HCT116 (cell line): ENCODE measurements around the gene TTC19.

Source experiments
- CBX3 ChIP-seq: IDR thresholded peaks from 2 replicates; pipeline ENCODE4 v1.6.1; 2012; ENCODE audit warnings: low read depth
- EGR1 ChIP-seq: IDR thresholded peaks from 2 replicates; pipeline ENCODE4 v1.6.1; 2012; ENCODE audit warnings: low read depth
- ELF1 ChIP-seq: IDR thresholded peaks from 2 replicates; pipeline ENCODE4 v1.6.1; 2012; ENCODE audit warnings: low read depth, borderline replicate concordance
- EZH2phosphoT487 ChIP-seq: fragments of 200-600 bp; IDR thresholded peaks from 2 replicates; pipeline ENCODE4 v1.6.1; 2018; ENCODE audit warnings: antibody characterized with exemption, borderline replicate concordance
- FOSL1 ChIP-seq: IDR thresholded peaks from 2 replicates; pipeline ENCODE4 v1.6.1; 2012; ENCODE audit warnings: low read depth
- SP1 ChIP-seq: IDR thresholded peaks from 2 replicates; pipeline ENCODE4 v1.6.1; 2012; ENCODE audit warnings: low read depth
- SRF ChIP-seq: IDR thresholded peaks from 2 replicates; pipeline ENCODE4 v1.6.1; 2012; ENCODE audit warnings: low read depth
- YY1 ChIP-seq: IDR thresholded peaks from 2 replicates; pipeline ENCODE4 v1.6.1; 2011; ENCODE audit warnings: low read length, low read depth, moderate library complexity, mild to moderate bottlenecking; ENCODE audit not compliant: insufficient replicate concordance; ENCODE audit errors: extremely low read depth
- TF ChIP-seq, protein P1 (sequence below), 3 experiments: fragments of 200-600 bp in 1 of 3; sonication (generic) in 1 of 3; IDR thresholded peaks in 2 of 3; conservative IDR thresholded peaks in 1 of 3; 2 replicates each; pipeline ENCODE4 v1.5.1; 2012 to 2017; ENCODE audit warnings: low read depth in 2 of 3, low read length in 2 of 3, antibody characterized with exemption in 1 of 3, borderline replicate concordance in 1 of 3, control low read depth in 1 of 3, mild to moderate bottlenecking in 1 of 3, mixed read lengths in 1 of 3, mixed run types in 1 of 3, moderate library complexity in 1 of 3; ENCODE audit not compliant: insufficient read depth in 1 of 3
- TF ChIP-seq, protein P2 (sequence below): IDR thresholded peaks from 2 replicates; pipeline ENCODE4 v1.6.1; 2012

DNA sequence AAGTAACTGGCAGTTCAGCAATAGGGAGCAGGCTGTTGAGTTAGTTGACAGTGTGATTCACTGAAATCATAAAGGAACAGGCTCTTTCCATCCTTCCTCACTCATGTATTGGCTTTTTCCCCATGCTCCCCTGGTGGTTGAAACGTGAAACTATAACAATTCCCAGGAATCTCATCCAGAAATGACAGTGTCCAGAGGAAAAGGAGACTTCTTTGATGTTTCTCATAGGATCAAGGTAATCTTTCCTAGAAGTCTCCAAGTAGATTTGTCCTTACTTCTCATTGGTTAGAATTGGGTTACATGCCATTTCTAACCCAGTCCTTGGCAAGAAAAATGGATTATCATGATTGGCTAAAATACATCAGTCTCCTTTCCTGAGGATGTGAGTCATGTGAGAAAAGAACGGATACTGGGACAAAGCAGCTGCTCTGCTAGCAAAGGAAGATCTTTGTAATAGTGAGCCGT lies 14.4 kb downstream of the TTC19 start:
- TF ChIP-seq FOSL1 (no peak), EGR1 (no peak), ELF1 (no peak), SP1 (no peak), YY1 (no peak), EZH2phosphoT487 (no peak), CBX3 (peak; percentile 29; the same call in 1 of the 2 replicates), SRF (no peak)
- TF ChIP-seq, protein P1, sequence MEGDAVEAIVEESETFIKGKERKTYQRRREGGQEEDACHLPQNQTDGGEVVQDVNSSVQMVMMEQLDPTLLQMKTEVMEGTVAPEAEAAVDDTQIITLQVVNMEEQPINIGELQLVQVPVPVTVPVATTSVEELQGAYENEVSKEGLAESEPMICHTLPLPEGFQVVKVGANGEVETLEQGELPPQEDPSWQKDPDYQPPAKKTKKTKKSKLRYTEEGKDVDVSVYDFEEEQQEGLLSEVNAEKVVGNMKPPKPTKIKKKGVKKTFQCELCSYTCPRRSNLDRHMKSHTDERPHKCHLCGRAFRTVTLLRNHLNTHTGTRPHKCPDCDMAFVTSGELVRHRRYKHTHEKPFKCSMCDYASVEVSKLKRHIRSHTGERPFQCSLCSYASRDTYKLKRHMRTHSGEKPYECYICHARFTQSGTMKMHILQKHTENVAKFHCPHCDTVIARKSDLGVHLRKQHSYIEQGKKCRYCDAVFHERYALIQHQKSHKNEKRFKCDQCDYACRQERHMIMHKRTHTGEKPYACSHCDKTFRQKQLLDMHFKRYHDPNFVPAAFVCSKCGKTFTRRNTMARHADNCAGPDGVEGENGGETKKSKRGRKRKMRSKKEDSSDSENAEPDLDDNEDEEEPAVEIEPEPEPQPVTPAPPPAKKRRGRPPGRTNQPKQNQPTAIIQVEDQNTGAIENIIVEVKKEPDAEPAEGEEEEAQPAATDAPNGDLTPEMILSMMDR (IDR thresholded peaks at IDR 0.05 in 2 of 3, conservative IDR thresholded peaks at IDR 0.05 in 1 of 3; ENCODE audit: borderline replicate concordance in 1 of 3, insufficient read depth in 1 of 3, low read depth in 2 of 3, low read length in 2 of 3) = peak in 2 of 3 experiments; percentile 67 to 69; a peak in 4 of 6 replicates
- TF ChIP-seq, protein P2, sequence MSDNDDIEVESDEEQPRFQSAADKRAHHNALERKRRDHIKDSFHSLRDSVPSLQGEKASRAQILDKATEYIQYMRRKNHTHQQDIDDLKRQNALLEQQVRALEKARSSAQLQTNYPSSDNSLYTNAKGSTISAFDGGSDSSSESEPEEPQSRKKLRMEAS = no peak
